ENCODE measurements around the gene TSPAN5. TPM values are rescaled to one million over a fixed set of nuclear protein-coding genes. Genes with fewer than 3 reads are reported as not detected.

TSPAN5 gene
- total RNA-seq, 1 donor from 2014 or later: 61.4 TPM

DNA sequence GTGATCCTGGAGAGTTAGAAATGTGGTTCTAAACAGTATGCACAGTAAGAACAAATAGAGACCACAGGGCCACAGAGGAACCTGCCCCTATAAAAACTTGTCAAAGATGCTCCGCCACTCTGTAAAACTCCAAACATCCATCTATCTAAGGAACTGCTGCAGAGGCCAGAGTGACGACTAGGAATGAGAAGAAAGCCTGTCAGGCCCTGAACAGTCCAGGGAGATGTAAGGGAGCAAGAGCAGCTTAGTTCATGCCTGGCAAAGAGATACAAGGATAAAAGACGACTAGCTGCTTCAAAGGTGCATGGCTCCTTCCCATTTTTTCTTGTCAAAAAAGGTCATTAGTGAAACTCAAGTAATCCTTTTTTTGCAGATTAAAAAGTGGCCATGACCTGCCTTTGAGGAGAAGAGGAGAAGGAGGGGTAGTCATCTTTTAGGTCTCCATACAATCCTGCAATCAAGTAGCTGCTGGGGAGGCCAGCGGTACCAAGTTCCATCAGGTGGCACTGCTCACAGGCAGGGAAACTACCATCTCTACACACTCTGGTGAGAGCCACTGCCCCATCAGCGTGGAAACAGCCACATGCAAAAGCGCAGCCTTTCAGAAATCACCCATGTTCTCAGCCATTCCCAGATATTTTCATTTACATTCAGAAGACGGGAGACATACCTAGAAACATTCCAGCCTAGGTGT, 162.1 kb downstream of the TSPAN5 start:
- no peak for TF ChIP-seq EZH2 (IDR thresholded peaks at IDR 0.05; ENCODE audit: insufficient read depth, low read length)
- TF ChIP-seq, protein P1, sequence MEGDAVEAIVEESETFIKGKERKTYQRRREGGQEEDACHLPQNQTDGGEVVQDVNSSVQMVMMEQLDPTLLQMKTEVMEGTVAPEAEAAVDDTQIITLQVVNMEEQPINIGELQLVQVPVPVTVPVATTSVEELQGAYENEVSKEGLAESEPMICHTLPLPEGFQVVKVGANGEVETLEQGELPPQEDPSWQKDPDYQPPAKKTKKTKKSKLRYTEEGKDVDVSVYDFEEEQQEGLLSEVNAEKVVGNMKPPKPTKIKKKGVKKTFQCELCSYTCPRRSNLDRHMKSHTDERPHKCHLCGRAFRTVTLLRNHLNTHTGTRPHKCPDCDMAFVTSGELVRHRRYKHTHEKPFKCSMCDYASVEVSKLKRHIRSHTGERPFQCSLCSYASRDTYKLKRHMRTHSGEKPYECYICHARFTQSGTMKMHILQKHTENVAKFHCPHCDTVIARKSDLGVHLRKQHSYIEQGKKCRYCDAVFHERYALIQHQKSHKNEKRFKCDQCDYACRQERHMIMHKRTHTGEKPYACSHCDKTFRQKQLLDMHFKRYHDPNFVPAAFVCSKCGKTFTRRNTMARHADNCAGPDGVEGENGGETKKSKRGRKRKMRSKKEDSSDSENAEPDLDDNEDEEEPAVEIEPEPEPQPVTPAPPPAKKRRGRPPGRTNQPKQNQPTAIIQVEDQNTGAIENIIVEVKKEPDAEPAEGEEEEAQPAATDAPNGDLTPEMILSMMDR (IDR thresholded peaks at IDR 0.05; ENCODE audit: insufficient read depth, low read depth, low read length): no peak
- Histone ChIP-seq H4K20me1 (ENCODE audit: insufficient read depth, low read length) (no peaks in the 10 kb centered on the region), H3K27ac (ENCODE audit: low read depth, low read length) (no peak overlapping the region), H3K4me3 (ENCODE audit: insufficient read depth, low read depth, low read length) (no peak overlapping the region), H3K4me1 (ENCODE audit: insufficient read depth, low read length) (peaks cover 20% of the 10 kb centered on the region), H3K79me2 (ENCODE audit: insufficient read depth, low read length) (peaks cover 68% of the 10 kb centered on the region), H2AFZ (ENCODE audit: low read depth, low read length) (no peak overlapping the region), H3K36me3 (ENCODE audit: insufficient read depth, low read length) (no peaks in the 10 kb centered on the region), H3K4me2 (ENCODE audit: low read length) (no peak overlapping the region), H3K9ac (ENCODE audit: low read length) (peak overlapping the region; percentile 11), H3K27me3 (ENCODE audit: insufficient read depth, low read length) (no peaks in the 10 kb centered on the region), H3K9me3 (ENCODE audit: insufficient read depth, low read depth, low read length) (no peaks in the 10 kb centered on the region)
- Mint-ChIP-seq H3K27me3 (ENCODE audit: low read depth, unreplicated experiment) (no peaks in the 10 kb centered on the region), H3K36me3 (ENCODE audit: low read depth, unreplicated experiment) (peaks cover 23% of the 10 kb centered on the region), H3K4me3 (ENCODE audit: unreplicated experiment) (no peak overlapping the region), H3K9me3 (ENCODE audit: unreplicated experiment) (peaks cover 4% of the 10 kb centered on the region), H3K4me1 (ENCODE audit: low read depth, unreplicated experiment) (peaks cover 41% of the 10 kb centered on the region), H3K27ac (ENCODE audit: unreplicated experiment) (peak overlapping the region; percentile 71)
- FAIRE-seq (no peak), DNase-seq (ENCODE audit: low read depth) (no peak)

DNA sequence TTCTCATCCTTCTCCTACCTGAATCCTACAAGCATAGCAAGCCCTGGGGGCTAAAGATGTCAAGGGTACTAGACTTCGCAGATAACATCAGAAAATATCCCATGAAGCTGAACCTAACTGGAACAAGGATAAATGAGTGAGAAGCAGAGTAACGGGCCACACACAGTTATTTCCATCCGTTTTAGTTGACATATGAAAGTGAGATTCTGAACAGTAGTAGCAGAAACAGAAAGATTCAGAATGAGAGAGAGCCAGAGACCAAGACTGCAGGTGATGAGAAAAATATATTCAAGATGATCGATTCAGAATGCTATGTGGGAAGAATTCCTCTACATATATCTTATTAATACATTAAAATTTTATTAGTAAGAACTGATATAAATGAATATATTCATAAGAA, 165.1 kb downstream of the TSPAN5 start:
- H4K20me1 ChIP-seq (ENCODE audit: insufficient read depth, low read length): no peaks in the 10 kb centered on the region
- H3K4me2 ChIP-seq (ENCODE audit: low read length): no peak overlapping the region
- Mint-ChIP-seq H3K27me3 (ENCODE audit: low read depth, unreplicated experiment) (no peaks in the 10 kb centered on the region), H3K4me1 (ENCODE audit: low read depth, unreplicated experiment) (peaks cover 50% of the 10 kb centered on the region), H3K36me3 (ENCODE audit: low read depth, unreplicated experiment) (peaks cover 19% of the 10 kb centered on the region), H3K9me3 (ENCODE audit: unreplicated experiment) (no peaks in the 10 kb centered on the region), H3K27ac (ENCODE audit: unreplicated experiment) (no peak overlapping the region), H3K4me3 (ENCODE audit: unreplicated experiment) (no peak overlapping the region)
- H3K36me3 ChIP-seq (ENCODE audit: insufficient read depth, low read length): no peaks in the 10 kb centered on the region
- peaks cover 74% of the 10 kb centered on the region for H3K79me2 ChIP-seq (ENCODE audit: insufficient read depth, low read length)
- no peaks in the 10 kb centered on the region for H3K9me3 ChIP-seq (ENCODE audit: insufficient read depth, low read depth, low read length)
- H3K4me3 ChIP-seq (ENCODE audit: insufficient read depth, low read depth, low read length): no peak overlapping the region
- no peak overlapping the region for H2AFZ ChIP-seq (ENCODE audit: low read depth, low read length)
- no peak for FAIRE-seq
- no peaks in the 10 kb centered on the region for H3K27me3 ChIP-seq (ENCODE audit: insufficient read depth, low read length)
- TF ChIP-seq, protein P1 (IDR thresholded peaks at IDR 0.05; ENCODE audit: insufficient read depth, low read depth, low read length): no peak
- no peak for TF ChIP-seq EZH2 (IDR thresholded peaks at IDR 0.05; ENCODE audit: insufficient read depth, low read length)
- H3K9ac ChIP-seq (ENCODE audit: low read length): no peak overlapping the region
- peaks cover 27% of the 10 kb centered on the region for H3K4me1 ChIP-seq (ENCODE audit: insufficient read depth, low read length)
- no peak overlapping the region for H3K27ac ChIP-seq (ENCODE audit: low read depth, low read length)
- no peak for DNase-seq (ENCODE audit: low read depth)

DNA sequence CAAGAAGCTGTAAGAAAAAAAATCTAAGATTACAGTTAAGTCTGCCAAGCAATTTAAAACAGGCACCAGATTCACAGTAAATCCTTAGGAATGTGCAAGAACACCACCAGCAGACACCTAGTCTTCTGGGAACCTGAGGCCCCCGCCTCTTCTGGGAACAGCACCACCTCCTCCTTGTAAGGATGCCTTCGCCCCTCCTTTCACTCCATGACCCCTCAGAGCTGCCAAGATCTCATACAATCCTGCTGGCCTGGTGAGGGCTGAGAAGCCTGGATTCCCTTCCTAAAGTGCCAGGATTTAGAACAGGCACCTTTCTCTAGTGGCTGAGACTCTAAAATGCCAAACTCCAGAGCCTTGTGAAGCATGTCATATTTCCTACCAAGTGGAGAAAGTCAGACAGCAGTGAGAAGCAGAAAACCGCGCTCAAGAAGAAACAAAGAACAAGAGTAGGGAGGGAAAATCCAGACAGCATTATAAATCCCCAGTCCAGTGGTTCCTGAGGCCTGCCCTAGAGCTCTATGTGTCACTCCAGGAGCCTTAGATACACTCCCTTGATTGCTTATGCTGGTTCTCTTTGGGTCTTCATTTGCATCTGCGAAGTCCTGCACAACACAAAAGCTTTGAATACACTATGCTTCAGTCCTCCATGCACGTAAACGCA, 166.4 kb downstream of the TSPAN5 start:
- H3K4me3 ChIP-seq (ENCODE audit: insufficient read depth, low read depth, low read length): no peak overlapping the region
- Mint-ChIP-seq H3K4me3 (ENCODE audit: unreplicated experiment) (peak overlapping the region; percentile 3), H3K4me1 (ENCODE audit: low read depth, unreplicated experiment) (peaks cover 48% of the 10 kb centered on the region), H3K27ac (ENCODE audit: unreplicated experiment) (peak overlapping the region; percentile 95), H3K27me3 (ENCODE audit: low read depth, unreplicated experiment) (no peaks in the 10 kb centered on the region), H3K36me3 (ENCODE audit: low read depth, unreplicated experiment) (peaks cover 10% of the 10 kb centered on the region), H3K9me3 (ENCODE audit: unreplicated experiment) (no peaks in the 10 kb centered on the region)
- TF ChIP-seq, protein P1 (IDR thresholded peaks at IDR 0.05; ENCODE audit: insufficient read depth, low read depth, low read length): no peak
- no peak for TF ChIP-seq EZH2 (IDR thresholded peaks at IDR 0.05; ENCODE audit: insufficient read depth, low read length)
- H3K79me2 ChIP-seq (ENCODE audit: insufficient read depth, low read length): peaks cover 80% of the 10 kb centered on the region
- FAIRE-seq (peak; percentile 5), DNase-seq (ENCODE audit: low read depth) (peak; percentile 92)
- H3K9me3 ChIP-seq (ENCODE audit: insufficient read depth, low read depth, low read length): no peaks in the 10 kb centered on the region
- H4K20me1 ChIP-seq (ENCODE audit: insufficient read depth, low read length): no peaks in the 10 kb centered on the region
- H3K36me3 ChIP-seq (ENCODE audit: insufficient read depth, low read length): no peaks in the 10 kb centered on the region
- no peak overlapping the region for H2AFZ ChIP-seq (ENCODE audit: low read depth, low read length)
- no peaks in the 10 kb centered on the region for H3K27me3 ChIP-seq (ENCODE audit: insufficient read depth, low read length)
- H3K4me1 ChIP-seq (ENCODE audit: insufficient read depth, low read length): peaks cover 27% of the 10 kb centered on the region
- peak overlapping the region; percentile 55 for H3K9ac ChIP-seq (ENCODE audit: low read length)
- peak overlapping the region; percentile 27 for H3K4me2 ChIP-seq (ENCODE audit: low read length)
- peak overlapping the region; percentile 79 for H3K27ac ChIP-seq (ENCODE audit: low read depth, low read length)
